ENCODE results near the gene RNF220.

- no peak for TF ChIP-seq POLR2AphosphoS5 (IDR thresholded peaks at IDR 0.05; ENCODE audit: low read depth, low read length)
- TF ChIP-seq TAF1 (IDR thresholded peaks at IDR 0.05; ENCODE audit: borderline replicate concordance, low read depth, low read length): no peak
- no peak for TF ChIP-seq POLR2A (IDR thresholded peaks at IDR 0.05; ENCODE audit: low read depth, low read length)
Observed at GRCh38 chr1:44433209-44433608, 28.2 kb downstream of the RNF220 start.

All from GM12892 (cell line).